Stimulated activated CD4-positive, alpha-beta T cell treated with anti-CD3 and anti-CD28 coated beads, Interleukin-1b, Interleukin-23, amount 100 ng/mL, for 24 hours (primary cell): Measurements from ENCODE around the gene PARD3.
"Not testable (repeated sequence)": the region's sequence is repeated elsewhere in the genome, so short reads cannot be mapped to it uniquely, and the experiment has no call there.

ENCODE experiments used
- DNase-seq, 4 experiments: peaks; one replicate each; pipeline ENCODE4 v3.0.0-alpha.2; 2020; ENCODE audit warnings: low read depth in 4 of 4, low spot score in 1 of 4

Gene PARD3

GRCh38 chr10:34744590-34744989, 70.5 kb downstream of the PARD3 start:
- DNase-seq: no peak

DNA sequence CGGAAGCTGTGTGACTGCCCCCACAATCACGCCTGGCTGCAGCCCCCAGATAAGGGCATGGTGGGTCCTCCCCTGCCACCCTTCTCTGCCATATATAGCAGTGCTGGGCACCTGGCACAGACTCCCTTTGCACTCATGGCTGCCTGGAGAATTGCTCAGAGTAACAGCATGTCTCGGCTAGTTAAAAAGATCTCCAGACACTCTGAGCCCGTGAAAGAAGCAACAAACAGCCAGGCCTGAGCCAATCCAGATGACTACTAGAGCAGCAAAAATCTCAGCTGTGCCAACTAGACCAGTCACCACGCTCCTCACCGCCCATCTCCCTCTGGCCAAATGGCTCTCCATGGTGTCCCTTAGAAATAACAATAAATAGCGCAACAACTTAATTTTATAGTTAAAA, 71.3 kb downstream of the PARD3 start:
- DNase-seq: no peak

DNA sequence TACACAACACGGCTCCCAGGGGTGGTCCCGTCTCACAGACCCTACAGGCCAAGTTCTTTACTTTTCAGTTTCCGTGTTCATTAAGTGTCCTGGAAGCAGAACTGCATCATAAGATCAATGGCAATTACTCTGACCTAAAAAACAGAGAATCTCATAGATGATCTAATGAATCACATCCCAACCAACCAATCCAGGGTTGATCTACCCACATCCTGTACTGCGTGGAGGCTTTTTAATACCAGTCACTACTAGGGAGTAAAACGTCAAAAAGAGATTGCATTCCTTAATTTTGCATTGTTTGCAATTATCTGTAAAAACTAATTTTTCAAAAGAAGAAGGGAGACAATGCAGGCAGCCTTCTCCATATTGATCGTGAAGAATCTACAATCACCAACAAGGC, 72.6 kb downstream of the PARD3 start:
- DNase-seq: no peak

- not testable (repeated sequence) for DNase-seq
Measured at GRCh38 chr10:34741087-34741486, 74.0 kb downstream of the PARD3 start.

DNA sequence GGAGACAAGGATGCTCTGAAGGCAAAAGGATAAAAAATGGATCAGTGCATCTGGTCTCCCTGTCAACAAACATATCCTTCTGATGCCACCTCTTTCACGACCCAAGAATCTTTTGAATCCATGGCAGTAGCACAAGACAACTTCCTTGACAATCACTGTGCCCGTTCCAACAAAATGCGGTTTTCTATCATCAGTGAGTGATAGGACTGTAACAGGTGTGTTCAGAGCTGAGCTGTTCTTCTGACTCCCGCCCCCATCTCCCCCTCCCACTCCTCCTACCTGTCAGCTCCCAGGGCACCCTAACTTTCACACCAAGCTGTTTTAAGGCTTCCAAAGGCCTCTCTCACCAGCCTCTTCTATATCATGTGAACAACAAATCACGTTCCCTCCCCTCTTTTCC, 74.8 kb downstream of the PARD3 start:
- no peak for DNase-seq

DNA sequence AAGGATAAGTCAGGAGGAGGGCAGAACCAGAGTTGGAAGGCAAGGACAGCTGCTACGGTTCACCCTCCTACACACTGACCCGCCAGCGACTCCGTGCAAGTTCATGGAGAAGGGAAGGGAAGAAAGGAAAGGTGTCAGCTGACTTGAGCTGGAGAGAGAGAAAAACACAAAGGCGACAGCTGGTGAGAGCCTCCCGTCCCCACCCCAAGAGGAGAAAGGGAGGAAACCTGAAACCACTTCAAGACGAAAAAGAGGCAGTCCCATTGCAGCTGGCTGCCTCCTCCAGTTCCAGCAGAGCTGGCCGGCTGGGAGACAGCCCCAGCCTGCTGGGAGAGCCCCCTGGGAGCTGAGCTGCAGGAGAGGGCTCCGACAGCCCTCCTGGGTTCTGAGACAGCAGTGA, 75.2 kb downstream of the PARD3 start:
- no peak for DNase-seq

DNA sequence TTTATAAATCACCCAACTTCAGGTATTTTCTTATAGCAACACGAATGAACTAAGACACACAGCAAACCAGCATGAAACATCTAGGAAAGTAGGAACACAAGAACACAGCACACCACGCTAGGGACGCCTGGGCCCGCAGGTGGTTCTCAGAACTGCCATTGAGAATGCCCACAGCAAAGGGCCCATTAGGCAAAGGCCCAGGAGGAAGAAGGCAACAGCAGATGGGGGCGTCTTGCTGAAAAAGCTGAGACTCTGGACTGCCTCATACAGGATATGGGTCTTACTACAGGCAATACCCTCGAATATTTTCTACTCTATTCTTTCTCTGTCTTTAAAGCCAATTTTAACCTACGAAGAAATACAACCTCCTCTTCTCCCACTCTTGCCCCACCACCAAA, 77.3 kb downstream of the PARD3 start:
- no peak for DNase-seq

GRCh38 chr10:34736976-34737771, 77.9 kb downstream of the PARD3 start:
- no peak for DNase-seq

DNA sequence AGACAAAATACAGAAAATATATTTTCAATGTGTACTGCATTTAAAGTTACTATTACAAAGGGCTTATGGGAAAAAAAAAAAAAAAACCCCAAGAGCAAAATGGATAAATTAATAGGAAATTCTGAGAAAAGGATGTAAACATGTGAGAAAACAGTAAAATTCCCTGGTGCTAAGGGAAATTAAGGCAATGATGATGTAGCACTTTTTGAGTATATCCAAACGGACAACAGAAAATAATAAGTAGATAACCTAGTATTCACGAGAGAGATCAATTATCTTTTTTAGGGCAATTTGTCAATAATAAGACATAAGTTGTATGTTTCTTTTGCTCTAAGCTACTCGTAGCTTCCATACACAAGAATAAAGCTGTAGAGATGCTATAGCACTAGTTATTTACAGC, 80.2 kb downstream of the PARD3 start:
- no peak for DNase-seq

DNA sequence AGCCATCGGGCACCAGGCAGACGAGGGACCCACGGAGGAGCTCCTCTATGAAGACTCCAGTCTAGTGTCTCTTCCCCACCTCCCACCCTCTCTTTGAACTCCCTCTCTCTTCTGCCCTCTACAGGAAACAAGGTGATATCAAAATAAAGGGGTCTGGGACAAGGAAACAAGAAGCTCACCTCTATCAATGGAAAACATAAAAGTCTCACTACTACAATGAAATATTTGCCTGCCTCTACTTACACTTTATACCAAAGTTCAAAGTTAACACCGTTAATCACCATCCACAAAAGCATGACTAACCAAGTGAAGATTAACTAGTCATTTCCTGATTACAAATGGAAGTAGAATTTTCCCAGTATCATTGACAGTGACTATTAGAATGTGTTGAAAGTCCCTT, 82.2 kb downstream of the PARD3 start:
- no peak for DNase-seq

DNA sequence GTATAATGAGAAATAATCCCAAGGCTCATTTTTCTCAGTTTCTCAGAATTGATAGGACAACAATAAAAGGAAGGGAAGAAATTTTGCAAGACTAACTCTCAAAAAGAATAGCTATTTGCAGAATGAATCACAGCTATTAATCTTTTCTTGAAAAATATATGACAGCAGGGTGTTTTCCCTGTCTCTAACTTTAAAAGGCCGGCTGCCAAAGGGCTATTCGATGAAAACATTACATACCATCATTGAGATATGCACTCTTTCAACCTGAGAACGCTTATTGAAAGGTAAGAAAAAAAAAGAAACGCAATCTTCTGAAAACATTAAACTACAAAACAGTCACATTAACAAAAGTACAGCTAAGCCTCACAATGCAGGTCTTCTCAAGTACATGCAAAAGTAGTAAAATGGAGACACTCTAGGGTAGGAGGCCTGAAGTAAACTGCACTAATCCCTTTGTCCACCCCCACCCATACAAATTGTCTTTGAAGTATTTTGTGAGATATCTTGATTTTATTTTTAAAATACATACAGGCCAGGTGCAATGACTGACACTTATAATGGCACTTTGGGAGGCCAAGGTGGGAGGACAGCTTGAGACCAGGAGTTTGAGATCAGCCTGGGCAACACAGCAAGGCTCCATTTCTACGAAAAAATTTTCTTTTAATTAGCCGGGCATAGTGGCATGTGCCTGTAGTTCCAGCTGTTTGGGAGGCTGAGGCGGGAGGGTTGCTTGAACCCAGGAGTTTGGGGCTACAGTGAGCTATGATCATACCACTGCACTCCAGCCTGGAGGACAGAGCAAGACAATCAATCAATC, 83.0 kb downstream of the PARD3 start:
- DNase-seq: no peak

- no peak for DNase-seq
Measured at GRCh38 chr10:34731213-34731612, 83.9 kb downstream of the PARD3 start.

DNA sequence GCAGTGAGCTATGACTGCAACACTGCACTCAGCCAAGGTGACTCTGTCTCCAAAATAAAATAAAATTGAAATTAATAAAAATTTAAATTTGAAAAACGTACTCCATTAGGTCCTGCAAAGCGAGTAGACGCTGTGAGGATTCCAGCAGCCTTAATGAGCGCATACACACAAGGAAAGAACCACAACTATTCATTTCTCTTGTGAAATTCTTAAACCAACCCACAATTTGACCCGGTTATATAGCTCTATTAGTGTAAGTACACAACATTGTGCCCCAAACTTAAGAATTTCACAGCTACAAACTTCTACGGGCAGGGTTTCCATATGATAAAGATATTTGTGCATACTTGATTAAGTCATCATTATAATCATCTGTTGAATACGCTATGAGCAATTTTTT, 84.4 kb downstream of the PARD3 start:
- DNase-seq: no peak

DNA sequence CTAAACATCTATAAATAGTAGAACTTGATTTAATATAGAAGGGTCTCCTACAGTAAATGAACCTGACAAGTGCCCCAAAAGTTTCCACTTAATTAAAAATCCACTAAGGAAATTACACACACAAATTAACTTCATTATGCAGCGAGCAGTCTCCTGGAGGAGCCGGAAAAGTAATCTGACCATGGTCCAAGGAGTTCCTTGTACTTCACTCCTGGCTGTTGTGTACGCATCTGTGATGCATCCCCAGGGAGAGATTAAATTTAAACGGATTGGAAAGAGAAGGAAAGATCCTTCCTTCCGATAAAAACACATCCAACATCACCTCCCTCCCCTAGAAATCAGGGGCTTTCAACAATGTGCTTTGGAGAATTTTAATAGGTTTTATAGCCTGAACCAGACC, 85.5 kb downstream of the PARD3 start:
- no peak for DNase-seq

- no peak for DNase-seq
Measured at GRCh38 chr10:34728361-34728760, 86.7 kb downstream of the PARD3 start.

DNA sequence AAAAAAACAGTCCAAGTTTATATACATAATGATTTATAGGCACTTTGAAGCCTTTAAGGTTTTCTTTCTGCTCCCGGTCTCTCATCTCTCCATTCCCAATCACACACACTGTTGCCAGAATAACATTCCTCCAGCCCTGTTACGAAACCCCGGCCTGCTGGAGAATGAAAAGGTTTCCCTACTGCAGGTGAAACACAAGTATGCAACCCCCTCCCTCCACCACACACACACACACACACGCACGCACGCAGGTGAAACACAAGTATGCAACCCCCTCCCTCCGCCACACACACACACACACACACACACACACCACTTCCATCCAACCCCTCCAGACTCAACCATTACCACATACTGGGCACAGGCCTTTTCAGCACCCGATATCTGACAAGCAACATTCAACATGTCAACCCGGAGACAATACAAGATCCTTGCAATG, 87.5 kb downstream of the PARD3 start:
- no peak for DNase-seq

DNA sequence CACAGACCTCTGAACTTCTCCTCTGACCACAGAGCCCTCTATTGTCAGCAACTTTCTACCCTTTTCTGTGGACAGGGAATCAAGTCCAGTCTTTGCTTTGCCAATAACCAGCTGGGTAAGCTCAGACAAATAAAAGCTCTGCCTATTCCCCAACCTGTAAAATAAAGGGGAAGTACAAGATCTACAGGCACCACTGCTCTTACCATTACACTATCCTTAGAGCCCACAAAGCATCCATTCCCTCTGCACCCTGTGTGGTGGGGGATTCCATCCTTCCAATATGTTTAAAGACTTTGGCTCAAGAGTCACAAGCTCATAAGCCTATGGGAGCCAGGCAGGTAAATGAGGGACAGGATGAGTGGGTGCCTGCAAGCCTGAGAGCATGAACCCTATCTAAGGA, 88.2 kb downstream of the PARD3 start:
- DNase-seq: no peak

GRCh38 chr10:34723750-34724149, 91.3 kb downstream of the PARD3 start:
- no peak for DNase-seq

DNA sequence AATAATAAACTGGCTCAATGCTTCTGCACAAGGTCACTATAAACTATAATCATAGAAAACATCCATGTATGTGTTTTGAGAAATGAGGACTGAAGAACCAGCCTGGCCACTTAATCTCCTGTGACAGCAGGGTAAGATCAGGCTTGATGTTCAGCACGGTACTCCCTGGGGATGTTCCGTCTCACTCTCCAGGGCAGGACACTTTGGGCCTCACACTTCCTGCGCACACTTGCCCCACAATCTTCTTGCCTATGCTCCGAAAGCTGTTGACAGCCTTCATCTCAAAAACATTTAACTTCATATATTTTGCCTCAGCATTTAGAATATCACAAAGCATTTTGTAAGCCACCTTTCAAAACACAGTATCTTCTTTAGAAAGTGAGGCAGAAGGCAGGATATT, 92.7 kb downstream of the PARD3 start:
- DNase-seq: no peak

- DNase-seq: no peak
Measured at GRCh38 chr10:34721208-34721840, 93.8 kb downstream of the PARD3 start.

DNA sequence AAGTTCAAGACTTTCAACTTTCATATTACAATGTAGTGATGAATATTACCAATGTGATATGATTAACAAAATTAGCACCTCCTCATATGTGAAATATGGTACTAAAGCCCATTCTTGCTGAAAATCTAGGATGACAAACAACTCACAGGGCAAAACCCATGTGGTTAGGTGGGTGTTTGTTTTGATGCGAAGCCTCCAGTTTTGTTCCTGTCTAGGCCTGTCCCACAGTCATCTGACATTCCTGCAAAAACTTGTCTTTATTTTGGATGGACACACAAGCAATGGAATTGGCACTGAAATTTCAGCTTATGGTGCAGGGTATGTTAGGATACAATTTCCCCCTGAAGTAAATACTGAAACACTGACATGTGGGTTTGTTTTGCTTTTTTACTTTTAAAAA, 95.3 kb downstream of the PARD3 start:
- no peak for DNase-seq

- no peak for DNase-seq
Measured at GRCh38 chr10:34719328-34719727, 95.8 kb downstream of the PARD3 start.
